SK-N-MC (cell line): ENCODE results near the gene AUTS2.

Source experiments
- EZH2 ChIP-seq: fragments of 200-600 bp; sonication (generic); IDR thresholded peaks from one replicate; pipeline ENCODE4 v1.6.1; 2017; ENCODE audit warnings: antibody characterized with exemption
- POLR2AphosphoS5 ChIP-seq: IDR thresholded peaks from 2 replicates; pipeline ENCODE4 v1.6.1; 2012; ENCODE audit warnings: mild to moderate bottlenecking, low read depth, low read length, borderline replicate concordance

DNA sequence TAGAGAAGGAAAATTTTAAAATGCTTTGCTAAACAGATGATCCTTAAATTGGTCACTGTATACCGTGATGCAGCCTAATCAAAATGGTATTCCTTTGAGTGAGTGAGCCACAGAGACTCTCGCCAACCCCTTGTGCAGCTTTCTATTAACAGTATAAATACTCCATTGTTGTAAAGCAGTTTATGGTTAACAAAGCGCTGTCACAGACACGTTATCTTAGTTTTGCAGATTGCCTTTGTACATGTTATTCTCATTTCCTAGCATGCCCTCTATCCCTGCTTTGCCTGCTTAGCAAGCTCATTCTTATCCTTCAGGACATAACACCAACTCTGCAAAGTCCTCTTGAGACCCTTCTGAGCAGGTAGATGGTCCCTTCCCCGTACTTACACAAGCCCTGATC is 694.4 kb downstream of the AUTS2 start:
- TF ChIP-seq EZH2: no peak
- TF ChIP-seq POLR2AphosphoS5: no peak
